K562 (cell line): ENCODE data around the gene GMNN. TPM values are rescaled to one million over a fixed set of nuclear protein-coding genes. Genes with fewer than 3 reads are reported as not detected.

Experiments used
- ETV6 ChIP-seq, 3 experiments: fragments of 150-350 bp in 1 of 3; sonication (generic) in 1 of 3; formaldehyde crosslinking in 1 of 3; IDR thresholded peaks; 2 replicates each; pipeline versions ENCODE4 v1.6.1 to v1.8.0; 2014 to 2022; ENCODE audit warnings: borderline replicate concordance in 2 of 3, low read depth in 2 of 3, antibody characterized with exemption in 1 of 3, low read length in 1 of 3, mild to moderate bottlenecking in 1 of 3, missing genetic modification reagents in 1 of 3
- EWSR1 ChIP-seq: fragments of 450-650 bp; IDR thresholded peaks from 2 replicates; pipeline ENCODE4 v1.6.1; 2018; ENCODE audit warnings: borderline replicate concordance, mild to moderate bottlenecking, low read depth, moderate library complexity; ENCODE audit not compliant: partially characterized antibody
- HSF4 ChIP-seq: fragments of 250-450 bp; sonication (Bioruptor Pico); IDR thresholded peaks from 2 replicates; pipeline ENCODE4 v2.1.2; 2022; ENCODE audit warnings: mild to moderate bottlenecking, moderate library complexity, borderline replicate concordance
- JUNB ChIP-seq: fragments of 450-650 bp; formaldehyde crosslinking; conservative IDR thresholded peaks from 2 replicates; pipeline ENCODE4 v1.4.0; 2020; ENCODE audit warnings: mild to moderate bottlenecking
- LARP7 ChIP-seq: fragments of 450-650 bp; IDR thresholded peaks from 2 replicates; pipeline ENCODE4 v1.6.1; 2016
- SAFB ChIP-seq: fragments of 200-400 bp; formaldehyde crosslinking; IDR thresholded peaks from 2 replicates; pipeline ENCODE4 v1.6.1; 2017; ENCODE audit warnings: low read depth, low read length, borderline replicate concordance
- SMAD1 ChIP-seq: fragments of 150-350 bp; IDR thresholded peaks from 2 replicates; pipeline ENCODE4 v1.6.1; 2014; ENCODE audit warnings: low read length, low read depth; ENCODE audit not compliant: partially characterized antibody
- SMARCA5 ChIP-seq: fragments of 450-650 bp; IDR thresholded peaks from 2 replicates; pipeline ENCODE4 v1.6.1; 2016
- SP2 ChIP-seq: IDR thresholded peaks from 2 replicates; pipeline ENCODE4 v1.6.1; 2011; ENCODE audit warnings: mild to moderate bottlenecking, low read depth, low read length, moderate library complexity; ENCODE audit not compliant: poor library complexity, severe bottlenecking; ENCODE audit errors: extremely low read depth
- ZBTB40 ChIP-seq, 2 experiments: fragments of 450-650 bp in 1 of 2; sonication (generic) in 1 of 2; formaldehyde crosslinking in 1 of 2; IDR thresholded peaks; 2 replicates each; pipeline versions ENCODE4 v1.7.1 to v1.9.0; 2016 to 2022; ENCODE audit warnings: inconsistent platforms in 1 of 2, mild to moderate bottlenecking in 1 of 2, missing genetic modification reagents in 1 of 2
- ZNF3 ChIP-seq: fragments of 250-450 bp; sonication (Bioruptor Pico); IDR thresholded peaks from 2 replicates; pipeline ENCODE4 v1.5.0; 2021; ENCODE audit warnings: mild to moderate bottlenecking, moderate library complexity
- polyA plus RNA-seq, 8 experiments: library from polyadenylated mRNA; depleted of rRNA in 4 of 8; stranded (reverse) in 5 of 8; unstranded in 3 of 8; fragments of >200 nt; fragmentation: Nextera tagmentation in 2 of 8; fragmentation: Illumina TruSeq in 1 of 8; extraction: Ambion mirVana in 2 of 8; extraction: Trizol in 1 of 8; gene quantifications; 2 replicates each; pipeline versions ENCODE4 v1.2.1 to v1.2.3, GENCODE V29; 2011 to 2014; ENCODE audit warnings: inconsistent platforms in 1 of 8, missing spikeins in 1 of 8
- total RNA-seq, 7 experiments: library from RNA; depleted of rRNA in 6 of 7; stranded (reverse); fragments of >200 nt in 6 of 7; fragmentation: Illumina TruSeq in 2 of 7; extraction: Trizol in 2 of 7; gene quantifications; 2 replicates each; pipeline versions ENCODE4 v1.2.1 to v1.2.3, GENCODE V29; 2011 to 2021; ENCODE audit warnings: low replicate concordance in 1 of 7
- TF ChIP-seq, protein P1 (sequence below): fragments of 450-650 bp; IDR thresholded peaks from 2 replicates; pipeline ENCODE4 v1.6.1; 2016; ENCODE audit warnings: mild to moderate bottlenecking
- TF ChIP-seq, protein P2 (sequence below): IDR thresholded peaks from 3 replicates; pipeline ENCODE4 v1.6.1; 2011; ENCODE audit warnings: borderline replicate concordance, mild to moderate bottlenecking; ENCODE audit not compliant: insufficient read length, insufficient read depth

The GMNN gene
- total and polyA plus RNA-seq, 9 of the 15 experiments (the other 6 are each of a cell fraction or from before 2014, with no cell fraction given): 144 to 370 (median 210) TPM

GRCh38 chr6:24774696-24775519 is at the start of gene GMNN (continued):
- TF ChIP-seq, protein P1, sequence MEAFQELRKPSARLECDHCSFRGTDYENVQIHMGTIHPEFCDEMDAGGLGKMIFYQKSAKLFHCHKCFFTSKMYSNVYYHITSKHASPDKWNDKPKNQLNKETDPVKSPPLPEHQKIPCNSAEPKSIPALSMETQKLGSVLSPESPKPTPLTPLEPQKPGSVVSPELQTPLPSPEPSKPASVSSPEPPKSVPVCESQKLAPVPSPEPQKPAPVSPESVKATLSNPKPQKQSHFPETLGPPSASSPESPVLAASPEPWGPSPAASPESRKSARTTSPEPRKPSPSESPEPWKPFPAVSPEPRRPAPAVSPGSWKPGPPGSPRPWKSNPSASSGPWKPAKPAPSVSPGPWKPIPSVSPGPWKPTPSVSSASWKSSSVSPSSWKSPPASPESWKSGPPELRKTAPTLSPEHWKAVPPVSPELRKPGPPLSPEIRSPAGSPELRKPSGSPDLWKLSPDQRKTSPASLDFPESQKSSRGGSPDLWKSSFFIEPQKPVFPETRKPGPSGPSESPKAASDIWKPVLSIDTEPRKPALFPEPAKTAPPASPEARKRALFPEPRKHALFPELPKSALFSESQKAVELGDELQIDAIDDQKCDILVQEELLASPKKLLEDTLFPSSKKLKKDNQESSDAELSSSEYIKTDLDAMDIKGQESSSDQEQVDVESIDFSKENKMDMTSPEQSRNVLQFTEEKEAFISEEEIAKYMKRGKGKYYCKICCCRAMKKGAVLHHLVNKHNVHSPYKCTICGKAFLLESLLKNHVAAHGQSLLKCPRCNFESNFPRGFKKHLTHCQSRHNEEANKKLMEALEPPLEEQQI: peak; percentile 71
- no peak for TF ChIP-seq HSF4 (CRISPR knock-in tag)
- TF ChIP-seq SMAD1: peak; percentile 75
- peak; percentile 62 for TF ChIP-seq SP2
- TF ChIP-seq, protein P2, sequence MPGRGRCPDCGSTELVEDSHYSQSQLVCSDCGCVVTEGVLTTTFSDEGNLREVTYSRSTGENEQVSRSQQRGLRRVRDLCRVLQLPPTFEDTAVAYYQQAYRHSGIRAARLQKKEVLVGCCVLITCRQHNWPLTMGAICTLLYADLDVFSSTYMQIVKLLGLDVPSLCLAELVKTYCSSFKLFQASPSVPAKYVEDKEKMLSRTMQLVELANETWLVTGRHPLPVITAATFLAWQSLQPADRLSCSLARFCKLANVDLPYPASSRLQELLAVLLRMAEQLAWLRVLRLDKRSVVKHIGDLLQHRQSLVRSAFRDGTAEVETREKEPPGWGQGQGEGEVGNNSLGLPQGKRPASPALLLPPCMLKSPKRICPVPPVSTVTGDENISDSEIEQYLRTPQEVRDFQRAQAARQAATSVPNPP: no peak
- no peak; a peak in 1 of 4 replicates for TF ChIP-seq ETV6 (IDR thresholded peaks at IDR 0.05; ENCODE audit: borderline replicate concordance in 1 of 2, low read depth in 2 of 2, low read length in 1 of 2)
- TF ChIP-seq ETV6 (CRISPR knock-in tag; IDR thresholded peaks at IDR 0.05; ENCODE audit: borderline replicate concordance): 0 out of 2 replicates have a peak, but pooled peaks have one; percentile 60
- TF ChIP-seq ZNF3 (CRISPR knock-in tag): no peak
- no peak; the same call in 1 of the 2 replicates for TF ChIP-seq ZBTB40 (IDR thresholded peaks at IDR 0.05)
- no peak for TF ChIP-seq ZBTB40 (CRISPR knock-in tag; IDR thresholded peaks at IDR 0.05)
- TF ChIP-seq SAFB: no peak
- no peak for TF ChIP-seq JUNB (CRISPR knock-in tag)
- TF ChIP-seq SMARCA5: peak; percentile 91
- peak; percentile 80; the same call in 1 of the 2 replicates for TF ChIP-seq LARP7
- no peak for TF ChIP-seq EWSR1
